Activated CD4-positive, alpha-beta T cell treated with anti-CD3 and anti-CD28 coated beads, Interleukin-2, amount 50 U/mL, for 1 hour (primary cell): ENCODE results near the gene MAD2L2.

Experiments
- DNase-seq: peaks from one replicate; pipeline ENCODE4 v3.0.0-alpha.2; 2020

The MAD2L2 gene

DNA sequence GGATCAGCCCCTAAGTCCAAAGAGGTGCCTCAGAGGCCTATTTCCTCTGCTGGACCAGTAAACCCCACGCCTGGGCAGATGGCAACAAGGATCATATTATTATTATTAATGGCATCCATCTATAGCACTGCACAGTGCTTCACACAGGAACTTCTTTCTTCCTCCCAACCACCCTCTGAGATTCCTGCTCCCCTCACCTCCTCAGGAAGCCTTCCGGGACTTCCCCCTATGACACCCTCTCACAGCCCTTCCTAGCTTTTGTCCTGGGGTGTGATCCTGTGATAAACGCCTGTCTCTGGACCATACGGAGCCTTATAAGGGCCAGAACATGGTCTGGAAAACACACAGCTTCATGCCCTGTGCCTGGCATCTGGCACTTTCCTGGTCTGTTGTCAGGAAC, 29.9 kb downstream of the MAD2L2 start:
- DNase-seq: no peak

- peak; percentile 74 for DNase-seq
Measured at GRCh38 chr1:11650331-11650991, 30.5 kb downstream of the MAD2L2 start.

DNA sequence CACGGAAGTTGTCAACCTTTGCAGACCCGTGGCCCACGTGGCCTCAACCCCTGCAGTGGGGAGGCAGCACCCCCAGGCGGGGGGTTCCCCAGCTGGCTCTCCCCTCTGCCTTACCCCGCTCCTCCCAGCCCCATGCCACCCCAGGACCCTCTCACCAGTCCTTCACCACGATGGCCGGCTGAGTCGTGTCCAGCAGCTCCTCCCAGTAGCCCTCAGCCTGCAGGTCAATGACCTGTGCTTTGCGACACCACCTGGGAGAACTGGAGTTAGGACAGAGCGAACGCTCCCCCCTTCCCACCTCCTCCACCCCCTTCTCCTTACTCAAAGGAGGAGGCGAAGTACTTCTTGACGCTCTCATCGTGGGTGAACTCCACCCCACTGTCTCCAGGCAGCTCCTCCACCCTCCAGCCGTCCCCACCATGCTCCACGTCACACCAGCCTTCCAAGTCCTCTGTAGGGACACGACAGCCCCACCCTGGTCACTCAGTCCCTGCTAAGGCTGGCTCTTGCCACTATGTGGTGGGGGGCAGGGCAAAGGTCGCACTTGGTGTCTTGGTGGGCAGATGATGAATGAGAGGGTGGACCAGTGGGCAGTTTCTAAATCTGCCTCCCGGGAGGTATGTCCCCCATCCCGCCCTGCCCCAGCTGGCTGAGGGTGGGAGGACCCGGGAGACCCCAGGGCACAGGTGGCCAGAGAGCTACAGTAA, 31.2 kb downstream of the MAD2L2 start:
- no peak for DNase-seq

GRCh38 chr1:11649237-11649623, 31.7 kb downstream of the MAD2L2 start:
- DNase-seq: no peak

- DNase-seq: peak; percentile 32
Measured at GRCh38 chr1:11648732-11649158, 32.2 kb downstream of the MAD2L2 start.

DNA sequence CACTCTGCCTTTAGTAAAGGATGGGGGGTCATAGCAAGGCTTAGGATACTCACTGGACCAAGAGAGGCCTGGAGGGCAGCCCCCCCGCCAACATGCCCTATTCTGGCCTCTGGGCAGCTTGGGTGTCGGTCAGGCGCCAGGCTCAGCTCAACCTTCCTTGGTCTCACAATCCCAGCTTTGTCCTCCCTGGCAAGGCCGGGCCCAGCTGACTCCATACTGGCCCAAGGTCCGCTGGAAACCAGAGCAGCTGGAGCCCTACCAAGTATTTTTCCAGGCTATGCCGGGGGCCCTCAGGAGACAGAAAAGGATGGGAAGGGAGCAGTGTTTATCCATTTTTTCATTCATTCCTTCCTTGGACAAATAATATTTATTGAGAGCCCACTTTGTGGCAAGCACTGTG, 32.9 kb downstream of the MAD2L2 start:
- no peak for DNase-seq

DNA sequence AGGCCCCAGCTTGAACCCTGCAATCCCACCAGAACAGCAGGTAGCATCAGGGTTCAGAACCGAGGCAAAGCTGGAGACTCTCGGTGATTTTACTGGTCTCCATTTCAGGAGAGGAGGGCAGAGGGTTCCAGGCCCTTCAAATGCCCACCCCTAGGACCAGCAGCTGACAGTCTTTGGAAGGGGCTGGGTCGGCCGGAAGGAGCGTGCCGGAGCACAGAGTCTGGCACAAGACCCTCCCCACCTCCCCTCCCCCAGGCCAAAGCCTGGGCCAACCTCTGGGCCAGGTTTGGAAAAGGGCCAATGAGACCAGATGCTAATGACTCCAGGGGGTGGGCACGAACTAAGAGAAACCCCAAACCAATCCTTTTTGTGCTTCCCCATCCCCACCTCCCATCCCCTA, 33.6 kb downstream of the MAD2L2 start:
- no peak for DNase-seq

- no peak for DNase-seq
Measured at GRCh38 chr1:11646317-11646716, 34.6 kb downstream of the MAD2L2 start.

- DNase-seq: peak; percentile 84
Measured at GRCh38 chr1:11645670-11646265, 35.2 kb downstream of the MAD2L2 start.

DNA sequence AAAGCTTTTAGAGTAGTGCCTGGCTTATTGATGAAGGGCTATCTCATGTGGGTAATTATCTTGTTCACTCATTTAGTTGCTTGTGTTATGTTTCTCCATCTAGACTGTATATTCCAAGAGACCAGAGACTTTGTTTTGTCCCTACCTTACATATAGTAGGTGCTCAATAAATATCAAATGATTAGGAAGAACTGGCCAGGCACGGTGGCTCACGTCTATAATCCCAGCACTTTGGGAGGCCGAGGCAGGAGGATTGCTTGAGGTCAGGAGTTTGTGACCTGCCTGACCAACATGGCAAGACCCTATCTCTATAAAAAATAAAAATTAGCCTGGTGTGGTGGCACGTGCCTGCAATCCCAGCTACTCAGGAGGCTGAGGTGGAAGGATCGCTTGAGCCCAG, 35.7 kb downstream of the MAD2L2 start:
- DNase-seq: no peak

DNA sequence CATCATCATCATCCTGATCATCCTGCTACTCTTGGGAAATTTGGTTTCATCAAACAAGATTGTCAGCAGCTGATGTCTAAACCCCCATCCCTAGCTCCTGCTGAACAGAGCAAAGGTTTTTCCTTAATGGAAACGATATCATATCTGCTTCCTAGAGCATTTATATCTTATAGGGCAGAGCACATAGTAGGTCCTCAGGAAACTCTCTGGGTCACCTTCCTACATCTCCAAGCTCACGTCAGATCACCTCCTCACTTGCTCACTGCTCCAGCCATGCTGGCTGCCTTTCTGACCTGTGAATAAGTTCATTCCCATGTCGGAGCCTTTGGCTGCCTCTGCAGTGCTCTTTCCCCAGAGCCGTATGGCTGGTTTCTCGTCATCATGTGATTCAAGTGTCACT, 37.2 kb downstream of the MAD2L2 start:
- no peak for DNase-seq

DNA sequence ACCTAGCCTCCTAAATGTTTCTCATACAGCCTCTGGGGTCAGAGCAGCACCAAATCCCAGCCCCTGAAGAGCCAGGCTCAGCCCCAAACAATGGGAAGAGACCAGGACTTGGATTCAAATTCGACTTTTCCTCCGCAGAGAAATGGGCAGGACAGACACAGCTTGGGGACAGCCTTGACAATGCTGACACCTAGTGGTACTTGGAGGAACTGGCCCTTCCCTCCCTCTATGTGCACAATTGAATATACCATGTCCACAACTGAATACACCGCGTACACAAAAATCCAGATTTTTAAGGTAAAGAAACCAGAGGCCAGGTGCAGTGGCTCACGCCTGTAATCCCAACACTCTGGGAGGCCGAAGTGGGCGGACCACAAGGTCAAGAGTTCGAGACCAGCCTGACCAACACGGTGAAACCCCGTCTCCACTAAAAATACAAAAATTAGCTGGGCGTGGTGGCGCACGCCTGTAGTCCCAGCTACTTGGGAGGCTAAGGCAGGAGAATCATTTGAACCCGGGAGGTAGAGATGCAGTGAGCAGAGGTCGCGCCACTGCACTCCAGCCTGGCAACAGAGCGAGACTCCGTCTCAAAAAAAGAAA, 38.4 kb downstream of the MAD2L2 start:
- DNase-seq: peak; percentile 71

GRCh38 chr1:11641776-11642305, 39.1 kb downstream of the MAD2L2 start:
- no peak for DNase-seq

GRCh38 chr1:11640944-11641343, 40.0 kb downstream of the MAD2L2 start:
- DNase-seq: no peak

DNA sequence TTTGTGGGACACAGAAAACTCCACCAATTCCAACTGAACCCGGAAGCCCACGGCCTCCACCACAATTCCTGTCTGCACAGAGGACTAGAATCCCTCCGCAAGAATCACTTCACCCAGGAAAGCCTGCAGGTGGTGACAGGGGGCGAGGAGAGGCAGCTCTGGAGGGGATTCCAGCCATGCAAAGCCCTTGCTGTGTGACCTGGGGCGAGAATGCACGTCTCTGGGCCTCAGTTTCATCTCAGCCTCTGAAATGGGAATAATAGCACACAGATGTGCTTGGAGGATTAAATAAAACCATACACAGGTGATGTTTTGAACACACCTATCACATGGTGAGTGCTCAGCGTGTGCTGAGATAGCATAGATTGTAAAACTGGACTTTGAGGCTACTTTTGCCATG, 40.8 kb downstream of the MAD2L2 start:
- no peak for DNase-seq

- DNase-seq: no peak
Measured at GRCh38 chr1:11639372-11639771, 41.6 kb downstream of the MAD2L2 start.

GRCh38 chr1:11638121-11638520, 42.8 kb downstream of the MAD2L2 start:
- DNase-seq: no peak

DNA sequence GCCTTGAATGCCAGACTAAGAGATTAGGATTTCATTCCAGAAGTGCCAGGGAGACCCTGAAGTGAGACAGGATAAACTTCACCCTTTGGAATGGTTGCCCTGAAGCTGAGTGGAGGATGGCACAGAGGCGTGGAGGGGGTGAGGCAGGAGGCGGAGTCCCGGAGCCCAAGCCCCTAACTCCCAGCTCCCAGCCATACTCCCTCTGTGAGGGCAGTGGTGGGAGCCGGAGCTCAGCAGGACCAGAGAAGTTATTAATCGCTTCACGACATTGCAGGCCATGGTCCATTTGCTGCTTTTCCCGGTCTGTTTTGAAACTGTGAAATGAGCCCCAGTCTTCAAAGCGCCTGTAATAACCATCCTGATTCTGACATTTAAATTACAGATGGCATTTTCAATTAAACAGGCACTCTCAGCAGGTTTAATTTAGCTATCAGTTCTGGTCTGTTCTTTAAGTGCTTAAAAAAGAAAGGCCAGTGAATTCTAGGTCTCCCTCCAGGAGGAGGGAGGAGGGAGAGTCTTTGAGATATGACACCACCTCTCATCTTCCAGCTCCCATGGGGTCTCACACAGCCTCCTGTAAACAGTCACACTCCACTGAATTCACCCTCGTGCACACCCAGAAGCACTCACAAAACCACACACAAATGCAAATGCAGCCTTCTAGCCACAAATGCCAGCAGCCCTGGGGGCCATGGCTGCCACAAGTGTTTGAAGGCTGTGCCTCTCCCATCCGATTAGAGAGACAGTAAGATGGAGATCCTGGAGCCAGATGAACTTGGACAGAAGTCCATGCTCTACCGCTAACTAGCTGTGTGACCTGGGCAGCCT, 46.4 kb downstream of the MAD2L2 start:
- no peak for DNase-seq

DNA sequence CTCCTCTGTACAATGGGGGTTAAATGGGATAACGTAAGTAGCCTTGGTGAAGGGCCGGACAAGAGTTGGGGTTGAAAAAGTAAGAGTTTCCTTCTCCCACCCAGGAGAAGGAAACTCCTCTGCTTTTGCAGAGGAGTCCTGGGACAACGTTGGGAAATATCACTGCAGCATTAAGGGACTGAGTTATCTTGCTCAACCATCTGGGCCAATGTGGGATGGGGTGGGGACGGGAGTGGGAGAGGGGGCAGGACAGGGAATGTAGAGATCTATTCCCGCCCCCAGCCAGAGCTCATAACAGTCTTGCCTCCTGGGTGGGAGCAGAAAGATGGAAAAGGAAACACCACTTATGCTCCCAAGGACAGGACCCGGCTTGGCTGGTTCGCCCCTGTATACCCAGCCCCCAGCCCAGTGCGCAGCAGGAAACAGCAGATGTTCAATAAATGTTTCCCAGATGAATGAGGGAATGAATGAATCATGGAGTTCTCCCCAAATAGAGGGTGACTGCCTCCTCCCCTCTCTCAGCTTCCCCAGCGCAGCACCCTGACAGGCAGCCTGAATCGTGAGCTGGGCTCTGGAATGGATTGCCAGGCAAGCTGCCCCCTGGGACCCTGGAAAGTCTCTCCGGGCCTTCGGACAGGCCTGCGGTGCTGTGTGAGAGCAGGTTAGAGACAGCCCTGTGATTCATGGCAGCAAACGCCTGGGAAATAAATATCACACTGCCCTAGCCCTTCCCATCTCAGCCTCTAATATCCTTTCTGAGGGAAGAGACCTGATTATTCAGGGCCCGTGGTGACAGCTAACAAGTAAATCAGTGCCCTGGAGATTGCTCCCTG, 51.5 kb downstream of the MAD2L2 start:
- DNase-seq: no peak

DNA sequence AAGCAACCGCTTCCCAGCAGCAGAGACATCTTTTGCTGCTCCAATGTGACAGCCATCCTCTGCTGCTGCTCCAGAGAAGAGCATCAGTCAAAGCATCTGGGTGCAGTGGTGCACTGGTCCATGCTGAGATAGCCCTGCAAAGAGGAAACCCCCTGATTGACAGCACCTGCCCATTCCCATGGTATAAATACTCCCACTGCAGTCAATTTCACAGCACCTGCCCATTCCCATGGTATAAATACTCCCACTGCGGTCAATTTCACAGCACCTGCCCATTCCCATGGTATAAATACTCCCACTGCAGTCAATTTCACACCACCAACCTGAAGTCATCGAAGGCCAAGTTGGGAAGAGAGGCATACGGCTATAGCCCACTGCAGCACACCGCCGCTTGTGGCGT, 52.2 kb downstream of the MAD2L2 start:
- DNase-seq: no peak

DNA sequence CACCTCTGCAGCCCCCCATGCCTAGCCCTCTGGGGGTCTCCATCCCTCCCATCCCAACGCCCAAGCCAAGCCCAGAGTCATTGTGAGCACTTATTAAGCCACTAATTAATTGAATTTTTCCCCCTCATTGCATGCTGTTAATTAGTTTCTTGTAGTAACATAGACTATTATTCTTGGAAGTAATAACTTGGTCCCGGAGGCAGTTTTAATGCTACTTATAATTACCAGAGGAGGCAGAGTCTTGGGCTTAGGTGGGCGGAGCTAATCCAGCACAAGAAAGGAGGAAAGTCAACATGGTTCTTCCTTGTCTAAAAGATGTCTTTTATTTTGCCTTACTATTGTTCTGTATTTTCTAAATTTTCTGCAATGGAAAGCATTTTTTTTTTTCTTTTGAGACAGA, 54.4 kb downstream of the MAD2L2 start:
- no peak for DNase-seq
